Spinal cord (tissue), 10 donors: Measurements from ENCODE around the gene MAP3K6. TPM values are rescaled to one million over a fixed set of nuclear protein-coding genes. Genes with fewer than 3 reads are reported as not detected.
A peak's percentile ranks its signal among the peaks of the same experiment; 100 is the strongest.
"Not testable (repeated sequence)": the region's sequence is repeated elsewhere in the genome, so short reads cannot be mapped to it uniquely, and the experiment has no call there.

ENCODE experiments used
- DNase-seq, 6 donors: peaks; one replicate each; pipeline versions ENCODE4 v3.0.0 to v3.0.0-alpha.2; 2013 to 2015; ENCODE audit warnings: low spot score in 6 of 6, low read depth in 4 of 6
- H3K27ac ChIP-seq: one replicate; pipeline ENCODE4 v1.5.1; 2013; ENCODE audit warnings: low read depth, low read length, control low read depth
- H3K27me3 ChIP-seq: one replicate; pipeline ENCODE4 v1.6.1; 2013; ENCODE audit warnings: low read length; ENCODE audit not compliant: control insufficient read depth, insufficient read depth
- H3K36me3 ChIP-seq: one replicate; pipeline ENCODE4 v1.6.1; 2013; ENCODE audit warnings: low read length; ENCODE audit not compliant: control insufficient read depth, insufficient read depth
- H3K4me1 ChIP-seq: one replicate; pipeline ENCODE4 v1.6.1; 2013; ENCODE audit warnings: low read length; ENCODE audit not compliant: control insufficient read depth, insufficient read depth
- H3K4me3 ChIP-seq: one replicate; pipeline ENCODE4 v1.5.1; 2013; ENCODE audit warnings: low read depth, low read length, control low read depth
- H3K9me3 ChIP-seq: one replicate; pipeline ENCODE4 v1.6.1; 2013; ENCODE audit warnings: low read length; ENCODE audit not compliant: control insufficient read depth, insufficient read depth
- WGBS: methylation state at CpG from one replicate; pipeline ENCODE4 v1.1.5; 2013; ENCODE audit warnings: missing lambda C conversion rate; ENCODE audit not compliant: insufficient coverage; 5-methylcytosine and 5-hydroxymethylcytosine counted together
- polyA plus RNA-seq, 2 donors: library from polyadenylated mRNA; unstranded; fragments of 120-200 nt; gene quantifications; one replicate each; pipeline ENCODE4 v1.2.1, GENCODE V29; 2013; ENCODE audit not compliant: insufficient read length in 2 of 2
- total RNA-seq, 2 donors: library from RNA; depleted of rRNA in 1 of 2; stranded (reverse); fragments of 120-200 nt in 1 of 2; fragments of >200 nt in 1 of 2; gene quantifications; one replicate each; pipeline versions ENCODE4 v1.2.3 to v1.2.4, GENCODE V29; 2013 to 2014
- donor health status: healthy.

The MAP3K6 gene
- total and polyA plus RNA-seq, 4 donors = 5.8 to 21.7 (median 10.1) TPM

GRCh38 chr1:27392096-27392777 lies 25.5 kb upstream of the MAP3K6 start, which contains the start of gene GPR3:
GPR3 (plus strand) TSS chr1:27392622; CDS start chr1:27393799, 1,177 bp downstream.
- Histone ChIP-seq H3K27ac (peak within 1 kb of the TSS; percentile 64), H3K36me3 (peaks cover 10% of the 10 kb centered on the region), H3K4me3 (peak within 1 kb of the TSS; percentile 62), H3K4me1 (peaks cover 37% of the 10 kb centered on the region), H3K27me3 (no peaks in the 10 kb centered on the region), H3K9me3 (no peaks in the 10 kb centered on the region)
- DNase-seq = peak in 5 of 6 donors; percentile 79 to 97 (median 88)
- under 1% methylated on average over 69 of the region's 69 CpGs for WGBS

GRCh38 chr1:27391511-27392095 lies 24.8 kb upstream of the MAP3K6 start:
- H3K9me3 ChIP-seq = no peaks in the 10 kb centered on the region
- H3K4me1 ChIP-seq = peaks cover 36% of the 10 kb centered on the region
- H3K4me3 ChIP-seq = peak overlapping the region; percentile 62
- H3K36me3 ChIP-seq = peaks cover 10% of the 10 kb centered on the region
- no peaks in the 10 kb centered on the region for H3K27me3 ChIP-seq
- H3K27ac ChIP-seq = peak overlapping the region; percentile 64
- WGBS = 7% methylated on average over 12 of the region's 13 CpGs
- DNase-seq = peak in 2 of 6 donors; percentile 83 to 93

DNA sequence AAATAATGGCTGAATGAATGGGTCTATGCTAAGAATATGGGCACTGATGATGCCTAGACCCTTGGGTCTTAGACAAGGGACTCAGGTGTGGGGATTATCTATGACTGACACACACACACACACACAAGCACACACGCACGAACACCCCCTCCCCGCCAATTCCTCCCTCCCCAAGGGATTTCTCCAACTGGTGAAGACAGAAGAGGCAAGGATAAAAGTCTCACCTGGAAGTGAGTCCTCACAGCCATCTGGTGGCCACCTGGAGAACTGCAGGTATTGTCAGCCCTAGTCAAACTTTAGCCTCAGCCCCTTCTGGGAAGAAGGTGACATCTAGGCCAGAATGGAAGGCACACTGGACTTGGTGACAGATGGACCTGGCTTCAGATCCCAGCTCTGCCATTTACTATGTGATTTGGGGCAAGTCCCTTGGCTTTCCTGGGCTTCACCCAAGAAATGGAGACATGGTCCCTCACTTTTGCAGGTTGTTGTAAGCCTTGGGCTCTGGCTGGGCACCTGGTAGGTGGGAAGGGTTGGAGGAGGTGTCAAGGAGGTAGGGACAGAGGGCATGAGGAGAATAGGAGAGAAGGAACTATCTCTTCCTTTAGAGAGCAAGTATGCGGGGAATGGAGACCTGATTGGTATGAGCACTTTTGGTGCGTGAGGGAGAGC lies 21.7 kb upstream of the MAP3K6 start:
- Histone ChIP-seq H3K27me3 (no peaks in the 10 kb centered on the region), H3K4me3 (no peak overlapping the region), H3K27ac (no peak overlapping the region), H3K4me1 (peaks cover 22% of the 10 kb centered on the region), H3K36me3 (no peaks in the 10 kb centered on the region), H3K9me3 (no peaks in the 10 kb centered on the region)
- WGBS = 48% methylated on average over 4 of the region's 5 CpGs
- peak in 2 of 6 donors; percentile 64 to 85 for DNase-seq

- not testable (repeated sequence) for H3K4me3 ChIP-seq, H3K27ac ChIP-seq, H3K9me3 ChIP-seq, H3K36me3 ChIP-seq, DNase-seq, H3K27me3 ChIP-seq
- no CpG with 5 or more reads among the region's 3 CpGs for WGBS
- peaks cover 21% of the 10 kb centered on the region for H3K4me1 ChIP-seq
Measured at GRCh38 chr1:27384797-27385196, 18.0 kb upstream of the MAP3K6 start.

DNA sequence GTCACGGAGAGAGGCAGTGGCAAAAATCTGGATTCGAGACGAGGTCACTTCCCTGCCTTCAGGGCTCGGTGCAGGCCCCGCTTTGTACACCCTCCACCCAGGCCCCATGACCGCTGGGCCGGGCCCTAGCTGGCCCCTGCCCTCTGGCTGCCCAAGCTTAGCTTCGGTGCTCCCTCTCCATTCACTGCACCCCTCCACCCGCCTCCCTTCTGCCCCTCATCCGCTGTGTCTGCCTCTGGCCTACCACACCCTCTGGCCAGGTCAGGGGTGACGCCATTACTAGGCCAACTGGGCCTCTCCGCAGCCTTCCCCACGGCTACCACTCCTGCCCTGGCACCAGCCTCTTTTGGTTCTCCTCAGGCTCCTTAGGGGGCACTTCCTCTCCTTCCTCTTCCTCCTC lies 16.9 kb upstream of the MAP3K6 start:
- WGBS = 87% methylated on average over 13 of the region's 13 CpGs
- Histone ChIP-seq H3K36me3 (no peaks in the 10 kb centered on the region), H3K27ac (no peak overlapping the region), H3K9me3 (no peaks in the 10 kb centered on the region), H3K4me3 (no peak overlapping the region), H3K4me1 (peaks cover 23% of the 10 kb centered on the region), H3K27me3 (peaks cover 3% of the 10 kb centered on the region)
- no peak for DNase-seq

- 8% methylated on average over 43 of the region's 43 CpGs for WGBS
- no peak for DNase-seq
Measured at GRCh38 chr1:27383039-27383605, 16.4 kb upstream of the MAP3K6 start, which contains the start of gene CD164L2. CD164L2 (minus strand) TSS chr1:27383333; CDS start chr1:27383239, 94 bp downstream.

GRCh38 chr1:27381969-27382762 lies 15.4 kb upstream of the MAP3K6 start:
- Histone ChIP-seq H3K27me3 (peaks cover 3% of the 10 kb centered on the region), H3K36me3 (no peaks in the 10 kb centered on the region), H3K27ac (no peak overlapping the region), H3K4me3 (no peak overlapping the region), H3K4me1 (peaks cover 23% of the 10 kb centered on the region), H3K9me3 (no peaks in the 10 kb centered on the region)
- 61% methylated on average over 8 of the region's 18 CpGs for WGBS
- no peak for DNase-seq

More at GRCh38 chr1:27383039-27383605, 16.4 kb upstream of the MAP3K6 start, which contains the start of gene CD164L2:
- Histone ChIP-seq H3K27me3 (peaks cover 3% of the 10 kb centered on the region), H3K9me3 (no peaks in the 10 kb centered on the region), H3K36me3 (no peaks in the 10 kb centered on the region), H3K4me3 (no peak within 1 kb of the TSS), H3K4me1 (peaks cover 23% of the 10 kb centered on the region), H3K27ac (no peak within 1 kb of the TSS)

- Histone ChIP-seq H3K27ac (no peak overlapping the region), H3K4me1 (peaks cover 23% of the 10 kb centered on the region), H3K9me3 (no peaks in the 10 kb centered on the region), H3K27me3 (peaks cover 3% of the 10 kb centered on the region), H3K36me3 (no peaks in the 10 kb centered on the region), H3K4me3 (no peak overlapping the region)
- no peak for DNase-seq
- 61% methylated on average over 8 of the region's 12 CpGs for WGBS
Measured at GRCh38 chr1:27380766-27381733, 14.3 kb upstream of the MAP3K6 start.
